GM18508 (cell line): ENCODE data around the gene LAMC3.
"Not testable (repeated sequence)": the region's sequence is repeated elsewhere in the genome, so short reads cannot be mapped to it uniquely, and the experiment has no call there.

Source experiments
- ATAC-seq: cut with Tn5 transposase; IDR thresholded peaks from one replicate; pipeline ENCODE4 v1.9.1; 2021; ENCODE audit warnings: moderate number of reproducible peaks; ENCODE audit not compliant: insufficient read depth, unreplicated experiment

Gene LAMC3

GRCh38 chr9:131090025-131090787 lies 81.2 kb downstream of the LAMC3 start:
- ATAC-seq, result no peak

DNA sequence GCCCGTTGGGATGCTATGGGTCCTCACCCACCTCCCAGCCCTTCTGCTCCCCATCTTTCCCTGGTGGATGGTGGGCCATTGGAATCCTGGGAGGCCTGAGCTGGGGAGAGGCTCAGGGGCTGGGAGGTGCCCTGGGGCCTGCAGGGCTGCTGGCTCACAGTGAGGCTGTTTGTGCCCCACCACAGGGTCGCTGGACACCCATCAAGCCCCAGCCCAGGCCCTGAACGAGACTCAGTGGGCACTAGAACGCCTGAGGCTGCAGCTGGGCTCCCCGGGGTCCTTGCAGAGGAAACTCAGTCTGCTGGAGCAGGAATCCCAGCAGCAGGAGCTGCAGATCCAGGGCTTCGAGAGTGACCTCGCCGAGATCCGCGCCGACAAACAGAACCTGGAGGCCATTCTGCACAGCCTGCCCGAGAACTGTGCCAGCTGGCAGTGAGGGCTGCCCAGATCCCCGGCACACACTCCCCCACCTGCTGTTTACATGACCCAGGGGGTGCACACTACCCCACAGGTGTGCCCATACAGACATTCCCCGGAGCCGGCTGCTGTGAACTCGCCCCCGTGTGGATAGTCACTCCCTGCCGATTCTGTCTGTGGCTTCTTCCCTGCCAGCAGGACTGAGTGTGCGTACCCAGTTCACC lies 82.5 kb downstream of the LAMC3 start:
- ATAC-seq, result no peak

DNA sequence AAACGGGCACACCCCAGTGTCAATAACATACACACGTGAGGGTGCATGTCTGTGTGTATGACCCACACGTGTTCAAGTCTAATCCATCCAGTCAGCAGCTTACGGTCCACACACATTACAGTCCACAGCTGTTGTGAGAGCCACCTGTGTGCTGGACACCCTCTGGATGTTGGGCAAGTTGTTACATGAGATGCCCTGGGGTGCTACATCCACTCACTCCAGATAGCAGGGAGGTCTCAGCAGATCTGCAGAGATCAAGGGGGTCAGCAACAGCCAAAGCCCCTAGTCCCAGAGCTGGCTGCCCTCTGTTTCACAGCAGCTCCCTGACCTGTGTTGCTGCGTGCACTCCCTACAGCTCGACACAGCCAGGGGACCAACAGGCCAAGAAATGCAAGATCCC lies 83.1 kb downstream of the LAMC3 start:
- no peak for ATAC-seq

GRCh38 chr9:131092548-131093440 lies 83.8 kb downstream of the LAMC3 start:
- ATAC-seq, result no peak

- ATAC-seq, result no peak
These were observed 85.0 kb downstream of the LAMC3 start for GRCh38 chr9:131094015-131094414.

GRCh38 chr9:131094622-131095021 lies 85.6 kb downstream of the LAMC3 start:
- no peak for ATAC-seq

- no peak for ATAC-seq
These were observed 86.8 kb downstream of the LAMC3 start for GRCh38 chr9:131095666-131096268.

DNA sequence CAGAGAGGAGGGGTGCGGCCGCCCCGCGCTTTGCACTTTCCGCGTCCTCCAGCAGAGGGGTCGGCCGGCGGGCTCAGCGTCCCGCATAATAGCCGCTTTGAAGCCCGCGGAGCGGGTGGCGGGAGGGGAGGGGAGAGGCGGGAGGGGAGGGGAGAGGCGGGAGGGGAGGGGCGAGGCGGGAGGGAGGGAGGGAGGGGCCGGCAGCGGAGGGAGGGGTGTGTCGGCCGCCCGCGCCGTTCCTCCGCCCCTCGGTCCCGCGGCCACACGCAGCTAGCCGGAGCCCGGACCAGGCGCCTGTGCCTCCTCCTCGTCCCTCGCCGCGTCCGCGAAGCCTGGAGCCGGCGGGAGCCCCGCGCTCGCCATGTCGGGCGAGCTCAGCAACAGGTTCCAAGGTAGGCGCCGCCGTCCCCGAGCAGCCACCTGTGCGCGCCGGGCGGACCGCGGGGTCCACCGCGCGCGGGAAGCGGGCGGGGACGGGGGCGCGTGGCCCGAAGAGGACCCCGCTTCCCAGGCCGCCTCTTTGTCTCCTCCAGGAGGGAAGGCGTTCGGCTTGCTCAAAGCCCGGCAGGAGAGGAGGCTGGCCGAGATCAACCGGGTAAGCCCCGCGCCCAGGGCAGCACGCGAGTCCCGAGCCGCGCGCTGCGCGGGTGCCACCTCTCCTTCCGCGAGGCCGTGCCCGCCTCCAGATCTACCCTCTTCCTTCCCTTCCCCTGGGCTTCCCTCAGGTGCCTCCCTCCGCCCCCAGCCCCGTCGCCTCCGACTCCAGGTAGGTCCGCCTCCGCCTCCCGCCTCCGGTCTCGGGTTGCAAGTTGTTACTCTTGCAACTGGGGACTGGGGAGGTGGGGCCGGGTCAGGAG lies 87.5 kb downstream of the LAMC3 start, which contains the start of gene AIF1L:
AIF1L (plus strand) TSS at position 263 of the 857 bp plus-strand sequence; CDS start at position 362, 99 bp downstream.
- no peak for ATAC-seq

DNA sequence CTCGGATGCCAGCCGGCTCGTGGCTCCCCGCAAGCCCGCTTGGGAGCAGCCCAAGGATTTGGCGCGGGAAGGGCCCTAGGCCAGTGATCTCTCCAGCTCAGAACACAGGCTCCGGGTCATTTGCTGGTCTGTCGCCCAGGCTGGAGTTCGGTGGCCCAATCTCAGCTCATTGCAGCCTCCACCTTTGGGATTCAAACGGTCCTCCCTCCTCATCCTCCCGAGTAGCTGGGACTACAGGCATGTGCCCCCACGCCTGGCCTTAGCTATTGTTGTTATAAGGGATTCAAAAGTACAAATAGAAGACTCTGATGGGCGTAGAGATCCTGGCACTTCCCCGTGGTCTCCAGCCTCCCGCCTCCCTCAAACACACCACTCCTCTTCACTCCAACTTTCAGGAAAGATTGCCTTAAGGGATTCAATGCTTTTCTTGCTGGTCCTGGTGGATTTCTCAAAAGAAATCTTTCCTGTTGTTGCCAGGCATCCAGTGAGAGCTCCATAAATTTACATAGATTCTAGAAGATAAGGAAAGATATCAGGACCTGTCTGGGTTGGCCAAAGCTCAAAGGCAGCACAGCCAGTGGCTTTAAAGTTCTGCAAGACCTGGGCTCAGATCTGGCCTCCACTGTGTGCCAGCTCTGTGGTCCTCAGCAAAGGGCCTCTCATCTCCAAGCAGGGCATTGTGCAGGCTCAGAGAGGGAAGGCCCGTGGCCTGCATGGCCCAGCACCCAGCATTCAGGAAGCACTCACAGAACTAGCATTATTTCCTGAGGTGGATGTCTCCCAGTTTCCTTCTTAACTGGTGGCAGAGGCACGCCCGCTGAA lies 88.4 kb downstream of the LAMC3 start:
- ATAC-seq, result no peak

GRCh38 chr9:131097948-131098278 lies 88.9 kb downstream of the LAMC3 start:
- no peak for ATAC-seq

- no peak for ATAC-seq
These were observed 89.6 kb downstream of the LAMC3 start for GRCh38 chr9:131098391-131099101.

GRCh38 chr9:131099102-131099606 lies 90.2 kb downstream of the LAMC3 start:
- ATAC-seq, result no peak

DNA sequence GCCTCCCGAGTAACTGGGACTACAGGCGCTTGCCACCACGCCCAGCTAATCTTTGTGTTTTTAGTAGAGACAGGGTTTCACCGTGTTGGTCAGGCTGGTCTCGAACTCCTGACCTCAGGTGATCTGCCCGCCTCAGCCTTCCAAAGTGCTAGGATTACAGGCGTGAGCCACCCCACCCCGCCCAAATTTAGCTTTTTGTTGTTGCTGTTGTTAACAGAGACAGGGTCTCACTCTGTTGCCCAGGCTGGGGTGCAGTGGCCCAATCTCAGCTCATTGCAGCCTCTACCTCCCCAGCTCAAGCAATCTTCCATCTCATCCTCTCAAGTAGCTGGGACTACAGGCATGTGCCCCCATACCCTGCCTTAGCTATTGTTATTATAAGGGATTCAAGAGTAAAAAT lies 90.9 kb downstream of the LAMC3 start:
- ATAC-seq, result not testable (repeated sequence)

GRCh38 chr9:131100445-131100844 lies 91.5 kb downstream of the LAMC3 start:
- no peak for ATAC-seq

GRCh38 chr9:131101207-131101964 lies 92.4 kb downstream of the LAMC3 start:
- no peak for ATAC-seq

GRCh38 chr9:131103024-131103423 lies 94.0 kb downstream of the LAMC3 start:
- ATAC-seq, result no peak

GRCh38 chr9:131103535-131103934 lies 94.6 kb downstream of the LAMC3 start:
- ATAC-seq, result no peak
